Neural cell (in vitro differentiated cells): Measurements from ENCODE around the gene WDR38. TPM values are rescaled to one million over a fixed set of nuclear protein-coding genes. Genes with fewer than 3 reads are reported as not detected.

Experiments used
- H2AFZ ChIP-seq: fragments of 200-600, 300-800 bp; sonication (generic), shearing (Covaris generic); 2 replicates; pipeline ENCODE4 v1.6.0; 2014; ENCODE audit warnings: low read depth, mild to moderate bottlenecking, antibody characterized with exemption, low read length, moderate library complexity
- H3F3A ChIP-seq: fragments of 200-600 bp; shearing (Covaris generic); 2 replicates; pipeline ENCODE4 v1.6.1; 2016; ENCODE audit warnings: mild to moderate bottlenecking, moderate library complexity, mixed read lengths, antibody characterized with exemption, low read length; ENCODE audit not compliant: insufficient read depth, poor library complexity, severe bottlenecking
- H3K27ac ChIP-seq: fragments of 200-600, 300-800 bp; sonication (generic), shearing (Covaris generic); 2 replicates; pipeline ENCODE4 v1.5.1; 2014; ENCODE audit warnings: mild to moderate bottlenecking, low read length, moderate library complexity
- H3K27me3 ChIP-seq: fragments of 300-800, 200-600 bp; sonication (generic), shearing (Covaris generic); 2 replicates; pipeline ENCODE4 v1.6.0; 2014; ENCODE audit warnings: mild to moderate bottlenecking, low read depth, low read length, moderate library complexity; ENCODE audit not compliant: insufficient read depth
- H3K36me3 ChIP-seq: fragments of 300-800, 200-600 bp; sonication (generic), shearing (Covaris generic); 2 replicates; pipeline ENCODE4 v1.5.1; 2014; ENCODE audit warnings: mild to moderate bottlenecking, antibody characterized with exemption, low read length, moderate library complexity; ENCODE audit not compliant: insufficient read depth
- H3K4me2 ChIP-seq: fragments of 300-800, 200-600 bp; sonication (generic), shearing (Covaris generic); 2 replicates; pipeline ENCODE4 v1.6.0; 2014; ENCODE audit warnings: mild to moderate bottlenecking, low read length
- H3K4me3 ChIP-seq: fragments of 300-800, 200-600 bp; sonication (generic), shearing (Covaris generic); 2 replicates; pipeline ENCODE4 v1.5.1; 2014; ENCODE audit warnings: mild to moderate bottlenecking, low read length, moderate library complexity
- H3K79me2 ChIP-seq: fragments of 200-600 bp; shearing (Covaris generic); replicated peaks from 2 replicates; pipeline ENCODE4 v1.6.0; 2014; ENCODE audit warnings: mild to moderate bottlenecking, low read length, moderate library complexity; ENCODE audit not compliant: insufficient read depth
- H3K9ac ChIP-seq: fragments of 300-800, 200-600 bp; sonication (generic), shearing (Covaris generic); 2 replicates; pipeline ENCODE4 v1.6.1; 2016; ENCODE audit warnings: mild to moderate bottlenecking, low read length, mixed read lengths
- H3K9me2 ChIP-seq: fragments of 200-600 bp; shearing (Covaris generic); 2 replicates; pipeline ENCODE4 v1.6.1; 2016; ENCODE audit warnings: mild to moderate bottlenecking, low read length, mixed read lengths; ENCODE audit not compliant: insufficient read depth
- H3K9me3 ChIP-seq: fragments of 200-600, 300-800 bp; sonication (generic), shearing (Covaris generic); 2 replicates; pipeline ENCODE4 v1.6.1; 2016; ENCODE audit warnings: mild to moderate bottlenecking, mixed run types, low read length, moderate library complexity, mixed read lengths
- H4K20me1 ChIP-seq: fragments of 200-600 bp; shearing (Covaris generic); 2 replicates; pipeline ENCODE4 v1.6.1; 2016; ENCODE audit warnings: mild to moderate bottlenecking, mixed run types; ENCODE audit not compliant: insufficient read depth
- EP300 ChIP-seq: fragments of 450-650 bp; conservative IDR thresholded peaks from 2 replicates; pipeline ENCODE4 v1.6.1; 2014; ENCODE audit warnings: antibody characterized with exemption, mild to moderate bottlenecking, moderate library complexity; ENCODE audit not compliant: poor library complexity, severe bottlenecking
- EZH2 ChIP-seq: fragments of 200-600, 300-800 bp; shearing (Covaris generic), sonication (generic); IDR thresholded peaks from 2 replicates; pipeline ENCODE4 v1.6.1; 2014; ENCODE audit warnings: antibody characterized with exemption, low read length, borderline replicate concordance, mild to moderate bottlenecking; ENCODE audit not compliant: insufficient read depth, poor library complexity, severe bottlenecking
- MXI1 ChIP-seq: fragments of 450-650 bp; conservative IDR thresholded peaks from 2 replicates; pipeline ENCODE4 v1.6.1; 2014; ENCODE audit warnings: antibody characterized with exemption, mild to moderate bottlenecking; ENCODE audit not compliant: poor library complexity, severe bottlenecking
- POLR2AphosphoS5 ChIP-seq: IDR thresholded peaks from 2 replicates; pipeline ENCODE4 v1.6.1; 2012
- RAD21 ChIP-seq: fragments of 450-650 bp; conservative IDR thresholded peaks from 2 replicates; pipeline ENCODE4 v1.6.1; 2014; ENCODE audit warnings: antibody characterized with exemption, mild to moderate bottlenecking, moderate library complexity
- SMC3 ChIP-seq: fragments of 450-650 bp; conservative IDR thresholded peaks from 2 replicates; pipeline ENCODE4 v1.6.1; 2014; ENCODE audit warnings: antibody characterized with exemption, mild to moderate bottlenecking, moderate library complexity; ENCODE audit not compliant: poor library complexity
- TAF1 ChIP-seq: IDR thresholded peaks from 2 replicates; pipeline ENCODE4 v1.6.1; 2012; ENCODE audit warnings: low read depth
- polyA plus RNA-seq: library from polyadenylated mRNA; depleted of rRNA; stranded (reverse); fragments of >200 nt; gene quantifications from 2 replicates; pipeline ENCODE4 v1.2.3, GENCODE V29; 2014
- TF ChIP-seq, protein P1 (sequence below): fragments of 450-650 bp; IDR thresholded peaks from 2 replicates; pipeline ENCODE4 v1.5.1; 2014; ENCODE audit warnings: antibody characterized with exemption, mild to moderate bottlenecking, moderate library complexity; ENCODE audit not compliant: poor library complexity, severe bottlenecking
- TF ChIP-seq, protein P2 (sequence below): IDR thresholded peaks from 2 replicates; pipeline ENCODE4 v1.6.1; 2012; ENCODE audit warnings: borderline replicate concordance

The WDR38 gene
- polyA plus RNA-seq, 1 donor from 2014 or later = not detected

DNA sequence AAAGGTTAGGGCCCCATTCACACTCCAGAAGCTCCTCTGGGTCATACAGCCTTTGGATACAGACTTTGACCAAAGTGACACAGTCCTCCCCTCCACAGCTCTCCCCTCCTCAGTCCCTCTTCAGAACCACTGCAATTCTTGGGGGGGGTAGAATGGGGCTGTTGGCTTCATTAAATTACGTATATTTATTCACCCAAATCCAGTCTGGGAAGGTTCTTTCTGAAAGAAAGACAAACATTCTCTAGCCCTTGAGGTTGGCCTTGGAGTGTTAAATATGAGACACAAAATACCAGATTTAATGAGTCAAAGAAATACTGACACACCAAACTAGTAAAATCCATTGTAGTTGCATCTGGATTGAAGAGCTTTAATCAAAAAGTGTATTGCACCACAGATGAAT lies 24.8 kb downstream of the WDR38 start:
- Histone ChIP-seq H4K20me1 (no peaks in the 10 kb centered on the region), H3K9me2 (no peaks in the 10 kb centered on the region), H3F3A (no peaks in the 10 kb centered on the region), H3K79me2 (no peaks in the 10 kb centered on the region), H3K4me3 (no peak overlapping the region), H3K27ac (no peak overlapping the region), H3K27me3 (no peaks in the 10 kb centered on the region), H3K36me3 (peaks cover 4% of the 10 kb centered on the region), H3K9ac (no peak overlapping the region), H3K4me2 (no peak overlapping the region), H2AFZ (no peak overlapping the region), H3K9me3 (no peaks in the 10 kb centered on the region)
- no peak for TF ChIP-seq POLR2AphosphoS5
- no peak for TF ChIP-seq MXI1
- TF ChIP-seq TAF1 = no peak
- no peak for TF ChIP-seq SMC3
- TF ChIP-seq, protein P1, sequence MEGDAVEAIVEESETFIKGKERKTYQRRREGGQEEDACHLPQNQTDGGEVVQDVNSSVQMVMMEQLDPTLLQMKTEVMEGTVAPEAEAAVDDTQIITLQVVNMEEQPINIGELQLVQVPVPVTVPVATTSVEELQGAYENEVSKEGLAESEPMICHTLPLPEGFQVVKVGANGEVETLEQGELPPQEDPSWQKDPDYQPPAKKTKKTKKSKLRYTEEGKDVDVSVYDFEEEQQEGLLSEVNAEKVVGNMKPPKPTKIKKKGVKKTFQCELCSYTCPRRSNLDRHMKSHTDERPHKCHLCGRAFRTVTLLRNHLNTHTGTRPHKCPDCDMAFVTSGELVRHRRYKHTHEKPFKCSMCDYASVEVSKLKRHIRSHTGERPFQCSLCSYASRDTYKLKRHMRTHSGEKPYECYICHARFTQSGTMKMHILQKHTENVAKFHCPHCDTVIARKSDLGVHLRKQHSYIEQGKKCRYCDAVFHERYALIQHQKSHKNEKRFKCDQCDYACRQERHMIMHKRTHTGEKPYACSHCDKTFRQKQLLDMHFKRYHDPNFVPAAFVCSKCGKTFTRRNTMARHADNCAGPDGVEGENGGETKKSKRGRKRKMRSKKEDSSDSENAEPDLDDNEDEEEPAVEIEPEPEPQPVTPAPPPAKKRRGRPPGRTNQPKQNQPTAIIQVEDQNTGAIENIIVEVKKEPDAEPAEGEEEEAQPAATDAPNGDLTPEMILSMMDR = no peak
- TF ChIP-seq, protein P2, sequence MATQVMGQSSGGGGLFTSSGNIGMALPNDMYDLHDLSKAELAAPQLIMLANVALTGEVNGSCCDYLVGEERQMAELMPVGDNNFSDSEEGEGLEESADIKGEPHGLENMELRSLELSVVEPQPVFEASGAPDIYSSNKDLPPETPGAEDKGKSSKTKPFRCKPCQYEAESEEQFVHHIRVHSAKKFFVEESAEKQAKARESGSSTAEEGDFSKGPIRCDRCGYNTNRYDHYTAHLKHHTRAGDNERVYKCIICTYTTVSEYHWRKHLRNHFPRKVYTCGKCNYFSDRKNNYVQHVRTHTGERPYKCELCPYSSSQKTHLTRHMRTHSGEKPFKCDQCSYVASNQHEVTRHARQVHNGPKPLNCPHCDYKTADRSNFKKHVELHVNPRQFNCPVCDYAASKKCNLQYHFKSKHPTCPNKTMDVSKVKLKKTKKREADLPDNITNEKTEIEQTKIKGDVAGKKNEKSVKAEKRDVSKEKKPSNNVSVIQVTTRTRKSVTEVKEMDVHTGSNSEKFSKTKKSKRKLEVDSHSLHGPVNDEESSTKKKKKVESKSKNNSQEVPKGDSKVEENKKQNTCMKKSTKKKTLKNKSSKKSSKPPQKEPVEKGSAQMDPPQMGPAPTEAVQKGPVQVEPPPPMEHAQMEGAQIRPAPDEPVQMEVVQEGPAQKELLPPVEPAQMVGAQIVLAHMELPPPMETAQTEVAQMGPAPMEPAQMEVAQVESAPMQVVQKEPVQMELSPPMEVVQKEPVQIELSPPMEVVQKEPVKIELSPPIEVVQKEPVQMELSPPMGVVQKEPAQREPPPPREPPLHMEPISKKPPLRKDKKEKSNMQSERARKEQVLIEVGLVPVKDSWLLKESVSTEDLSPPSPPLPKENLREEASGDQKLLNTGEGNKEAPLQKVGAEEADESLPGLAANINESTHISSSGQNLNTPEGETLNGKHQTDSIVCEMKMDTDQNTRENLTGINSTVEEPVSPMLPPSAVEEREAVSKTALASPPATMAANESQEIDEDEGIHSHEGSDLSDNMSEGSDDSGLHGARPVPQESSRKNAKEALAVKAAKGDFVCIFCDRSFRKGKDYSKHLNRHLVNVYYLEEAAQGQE = no peak
- TF ChIP-seq RAD21 = no peak
- no peak for TF ChIP-seq EZH2
- TF ChIP-seq EP300 = no peak

DNA sequence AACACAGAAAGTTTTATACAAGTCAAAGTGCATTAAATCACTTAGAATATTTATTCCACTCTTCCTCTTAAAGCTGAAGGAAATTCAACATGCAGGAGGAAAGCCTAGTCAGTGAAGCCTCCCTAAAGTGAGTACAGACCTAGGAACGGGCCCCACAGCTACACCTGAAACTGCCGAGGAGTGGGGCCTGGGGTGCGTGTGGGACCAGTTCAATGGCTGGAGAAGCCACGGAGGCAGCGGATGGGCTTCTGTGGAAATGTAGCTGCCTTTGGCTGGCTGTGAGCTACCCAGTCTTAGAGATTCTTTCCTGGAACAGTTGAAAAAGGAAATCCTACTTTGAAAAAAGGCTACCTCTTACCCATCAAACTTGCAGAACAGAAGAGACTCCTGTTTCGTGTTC lies 25.3 kb downstream of the WDR38 start:
- H3K36me3 ChIP-seq = peaks cover 4% of the 10 kb centered on the region
- H3K9me2 ChIP-seq = no peaks in the 10 kb centered on the region

More for the DNA sequence above, 25.3 kb downstream of the WDR38 start:
- no peaks in the 10 kb centered on the region for H3F3A ChIP-seq
- H3K27ac ChIP-seq = no peak overlapping the region
- no peaks in the 10 kb centered on the region for H3K79me2 ChIP-seq
- no peaks in the 10 kb centered on the region for H3K27me3 ChIP-seq
- no peak overlapping the region for H3K4me3 ChIP-seq
- no peak for TF ChIP-seq EP300
- TF ChIP-seq, protein P2 = no peak
- TF ChIP-seq, protein P1 = no peak
- no peak for TF ChIP-seq SMC3
- TF ChIP-seq POLR2AphosphoS5 = no peak
- no peak for TF ChIP-seq EZH2
- TF ChIP-seq TAF1 = no peak
- TF ChIP-seq RAD21 = no peak
- TF ChIP-seq MXI1 = no peak
- no peak overlapping the region for H3K4me2 ChIP-seq
- H3K9me3 ChIP-seq = no peaks in the 10 kb centered on the region
- no peak overlapping the region for H2AFZ ChIP-seq
- no peak overlapping the region for H3K9ac ChIP-seq
- H4K20me1 ChIP-seq = no peaks in the 10 kb centered on the region
